Measurements from ENCODE around the gene DYSF. TPM values are rescaled to one million over a fixed set of nuclear protein-coding genes. Genes with fewer than 3 reads are reported as not detected.

Gene DYSF
- total RNA-seq, 1 experiment from 2014 or later, result 0.89 TPM

DNA sequence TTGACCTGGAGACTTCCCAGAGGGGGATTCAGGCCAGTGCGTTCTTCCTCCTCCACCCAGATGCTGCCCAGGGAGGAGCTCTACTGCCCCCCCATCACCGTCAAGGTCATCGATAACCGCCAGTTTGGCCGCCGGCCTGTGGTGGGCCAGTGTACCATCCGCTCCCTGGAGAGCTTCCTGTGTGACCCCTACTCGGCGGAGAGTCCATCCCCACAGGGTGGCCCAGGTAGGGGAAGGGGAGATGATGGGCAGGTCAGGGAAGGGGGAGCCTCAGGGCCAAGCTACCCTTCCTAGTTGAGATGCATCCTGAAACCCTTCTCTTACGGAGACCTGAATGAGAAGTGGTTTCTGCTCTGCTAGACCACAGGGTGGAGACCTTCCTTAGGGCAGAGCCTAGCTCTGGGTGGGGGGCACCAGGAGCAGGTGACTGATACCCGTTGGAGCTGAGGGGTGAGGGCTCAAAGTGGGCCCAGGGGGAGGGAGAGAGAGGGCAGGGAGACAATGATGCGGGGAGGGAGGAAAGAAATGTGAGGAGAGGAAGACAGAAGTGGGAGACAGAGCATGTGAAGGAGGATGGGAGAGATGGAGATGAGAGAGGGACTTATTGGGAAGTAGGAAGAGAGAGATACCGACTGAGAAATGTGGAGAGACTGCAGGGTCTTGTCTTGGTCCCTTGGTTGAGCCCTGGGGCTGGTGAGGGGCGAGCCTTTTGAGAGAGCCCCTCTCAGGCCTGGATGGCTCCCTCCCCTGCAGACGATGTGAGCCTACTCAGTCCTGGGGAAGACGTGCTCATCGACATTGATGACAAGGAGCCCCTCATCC is 159.4 kb downstream of the DYSF start:
- intact Hi-C loops (cut with micrococcal nuclease), result loop anchor here (5.0 kb wide), 1 partner anchor 540 kb away; no protein-coding TSS in a partner anchor
- no peaks in the 10 kb centered on the region for H3K9me3 ChIP-seq (ENCODE audit: control insufficient read depth in 1 of 2, insufficient read depth in 1 of 2, low read depth in 1 of 2, low read length in 2 of 2)
- no peaks in the 10 kb centered on the region for H3K36me3 ChIP-seq (ENCODE audit: control insufficient read depth in 1 of 2, insufficient read depth in 2 of 2, low read length in 2 of 2)
- CTCF ChIA-PET, result no interaction called here
- POLR2A ChIA-PET, result no interaction called here
- no peaks in the 10 kb centered on the region for H3K79me2 ChIP-seq (ENCODE audit: insufficient read depth, low read length)
- H3K4me2 ChIP-seq (ENCODE audit: low read length), result no peak overlapping the region
- no peak overlapping the region for H2AFZ ChIP-seq (ENCODE audit: low read depth, low read length, poor library complexity, severe bottlenecking)
- BruUV-seq (replicated peaks), result no TSS peak
- no peaks in the 10 kb centered on the region for H4K20me1 ChIP-seq (ENCODE audit: insufficient read depth)
- no peak for DNase-seq (ENCODE audit: low read depth, low spot score)
- RAD21 ChIA-PET (ENCODE audit: low non-redundant PET in 1 of 2, low total read pairs in 2 of 2, uncharacterized antibody in 2 of 2, unreplicated experiment in 2 of 2), result no interaction called here
- H3K27me3 ChIP-seq (ENCODE audit: insufficient read depth, low read length), result no peaks in the 10 kb centered on the region
- no peak overlapping the region for H3K27ac ChIP-seq (ENCODE audit: low read depth, low read length)
- TF ChIP-seq TCF7L2 (IDR thresholded peaks at IDR 0.05; ENCODE audit: borderline replicate concordance, extremely low read depth, insufficient read depth, insufficient read length), result no peak
- H3K9me2 ChIP-seq (ENCODE audit: insufficient read depth), result no peaks in the 10 kb centered on the region
- ATAC-seq, result no peak
- H3K9ac ChIP-seq (ENCODE audit: low read length), result no peak overlapping the region
- H3K4me1 ChIP-seq (ENCODE audit: control insufficient read depth in 1 of 2, insufficient read depth in 2 of 2, low read length in 2 of 2), result no peaks in the 10 kb centered on the region
- H3K4me3 ChIP-seq (replicated peaks in 1 of 2; ENCODE audit: low read depth in 1 of 2, low read length in 2 of 2), result no peak overlapping the region

DNA sequence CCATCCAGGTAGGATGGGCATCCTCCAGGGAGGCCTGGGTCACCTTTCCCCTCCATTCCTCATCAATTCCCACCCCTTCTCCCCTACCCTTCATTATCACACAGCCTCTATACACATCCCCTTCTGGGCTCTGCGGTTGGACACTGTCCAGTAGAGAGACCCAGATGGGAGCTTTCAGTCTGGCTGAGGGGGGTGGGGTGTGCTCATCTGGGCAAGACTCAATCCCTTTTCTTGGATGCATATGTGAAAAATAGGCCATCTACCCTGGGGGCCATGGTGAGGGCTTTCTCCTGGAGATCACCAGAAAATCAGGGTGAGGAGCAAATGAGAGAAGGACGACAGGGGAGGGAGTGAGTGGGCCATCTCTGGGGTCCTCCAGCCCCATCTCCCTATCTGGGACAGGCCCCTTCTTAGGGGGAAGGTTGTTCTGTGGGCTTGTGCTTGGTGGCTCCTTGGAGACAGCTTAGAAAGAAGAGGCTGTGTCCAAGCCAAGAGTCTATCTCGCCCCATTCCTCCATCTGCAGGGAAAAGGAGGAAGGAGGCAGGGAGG is 160.1 kb downstream of the DYSF start:
- TF ChIP-seq SIN3A (IDR thresholded peaks at IDR 0.05; ENCODE audit: low read depth), result no peak
- TF ChIP-seq EZH2 (IDR thresholded peaks at IDR 0.05), result no peak
- no peak for TF ChIP-seq POLR2AphosphoS5 (IDR thresholded peaks at IDR 0.05; ENCODE audit: low read depth, low read length)
- TF ChIP-seq EZH2phosphoT487 (IDR thresholded peaks at IDR 0.05; ENCODE audit: borderline replicate concordance), result no peak
- no peak for TF ChIP-seq JUND (IDR thresholded peaks at IDR 0.05)
- no peak for TF ChIP-seq EGR1 (IDR thresholded peaks at IDR 0.05; ENCODE audit: low read depth)
- TF ChIP-seq ZFX (IDR thresholded peaks at IDR 0.05), result no peak
- TF ChIP-seq ZNF274 (IDR thresholded peaks at IDR 0.05; ENCODE audit: low read depth, low read length), result no peak
- TF ChIP-seq ELF1 (IDR thresholded peaks at IDR 0.05; ENCODE audit: borderline replicate concordance, low read depth), result no peak
- TF ChIP-seq SRF (IDR thresholded peaks at IDR 0.05; ENCODE audit: low read depth), result no peak
- Histone ChIP-seq H3K9ac (ENCODE audit: low read length) (no peak overlapping the region), H3K4me2 (ENCODE audit: low read length) (no peak overlapping the region), H3K36me3 (ENCODE audit: control insufficient read depth in 1 of 2, insufficient read depth in 2 of 2, low read length in 2 of 2) (no peaks in the 10 kb centered on the region), H3K9me3 (ENCODE audit: control insufficient read depth in 1 of 2, insufficient read depth in 1 of 2, low read depth in 1 of 2, low read length in 2 of 2) (no peaks in the 10 kb centered on the region), H3K9me2 (ENCODE audit: insufficient read depth) (no peaks in the 10 kb centered on the region), H3K4me3 (replicated peaks in 1 of 2; ENCODE audit: low read depth in 1 of 2, low read length in 2 of 2) (no peak overlapping the region), H4K20me1 (ENCODE audit: insufficient read depth) (no peaks in the 10 kb centered on the region), H2AFZ (ENCODE audit: low read depth, low read length, poor library complexity, severe bottlenecking) (no peak overlapping the region), H3K27ac (ENCODE audit: low read depth, low read length) (no peak overlapping the region), H3K4me1 (ENCODE audit: control insufficient read depth in 1 of 2, insufficient read depth in 2 of 2, low read length in 2 of 2) (no peaks in the 10 kb centered on the region), H3K79me2 (ENCODE audit: insufficient read depth, low read length) (no peaks in the 10 kb centered on the region), H3K27me3 (ENCODE audit: insufficient read depth, low read length) (no peaks in the 10 kb centered on the region)
- DNase-seq (ENCODE audit: low read depth, low spot score) (no peak), ATAC-seq (no peak)
- intact Hi-C loops (cut with micrococcal nuclease), result loop anchor here (5.0 kb wide), 1 partner anchor 539 kb away; no protein-coding TSS in a partner anchor
- RAD21 ChIA-PET (ENCODE audit: low non-redundant PET in 1 of 2, low total read pairs in 2 of 2, uncharacterized antibody in 2 of 2, unreplicated experiment in 2 of 2), result no interaction called here
- BruUV-seq (replicated peaks), result no TSS peak
- POLR2A ChIA-PET, result no interaction called here
- CTCF ChIA-PET, result no interaction called here
